HL-60 (cell line): ENCODE results near the gene BTLA.

ENCODE experiments used
- POLR2AphosphoS5 ChIP-seq: IDR thresholded peaks from 2 replicates; pipeline ENCODE4 v1.6.1; 2012; ENCODE audit warnings: low read depth
- SPI1 ChIP-seq: IDR thresholded peaks from 2 replicates; pipeline ENCODE4 v1.6.1; 2012; ENCODE audit warnings: low read depth, mild to moderate bottlenecking, borderline replicate concordance
- TF ChIP-seq, protein P1 (sequence below): IDR thresholded peaks from one replicate; pipeline ENCODE4 v1.5.1; 2011; ENCODE audit warnings: low read length, control low read depth, inconsistent platforms; ENCODE audit not compliant: insufficient read depth

DNA sequence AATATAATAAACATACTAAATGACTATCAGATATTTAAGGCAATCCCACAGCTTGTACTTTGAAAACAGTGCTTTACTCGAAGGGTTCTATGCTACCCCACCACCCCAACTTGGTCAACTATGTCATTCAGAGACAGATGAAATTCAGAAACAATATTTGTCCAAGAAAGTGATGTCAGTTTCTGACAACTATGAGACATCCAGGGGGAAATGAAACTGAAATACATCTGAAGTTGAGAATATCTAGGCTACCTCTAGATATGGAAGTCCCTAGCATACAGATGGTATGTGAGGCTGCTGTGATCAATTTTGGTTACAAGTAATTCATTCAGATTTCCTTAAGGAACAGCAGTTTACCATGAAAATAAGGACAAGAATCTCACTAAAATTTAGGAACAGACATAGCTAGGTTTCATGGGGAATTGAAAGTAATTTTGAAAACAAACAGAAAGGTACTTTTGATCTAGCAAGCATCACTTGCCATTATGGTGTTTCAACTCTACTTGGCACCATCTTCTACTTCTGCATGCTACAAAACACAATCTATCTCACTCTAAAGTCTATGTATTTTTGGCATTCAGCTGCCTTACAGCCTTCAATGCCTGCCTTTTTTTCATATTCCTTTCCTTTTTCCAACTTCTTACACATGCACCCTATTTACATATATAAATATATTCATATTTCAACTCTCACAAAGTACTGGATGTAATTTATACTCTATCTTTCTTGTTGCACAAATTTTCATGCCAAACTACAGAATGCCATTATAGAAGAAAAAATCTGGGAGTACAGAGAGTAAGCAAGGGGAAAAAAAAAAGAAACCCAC is 40.8 kb upstream of the BTLA start:
- TF ChIP-seq, protein P1, sequence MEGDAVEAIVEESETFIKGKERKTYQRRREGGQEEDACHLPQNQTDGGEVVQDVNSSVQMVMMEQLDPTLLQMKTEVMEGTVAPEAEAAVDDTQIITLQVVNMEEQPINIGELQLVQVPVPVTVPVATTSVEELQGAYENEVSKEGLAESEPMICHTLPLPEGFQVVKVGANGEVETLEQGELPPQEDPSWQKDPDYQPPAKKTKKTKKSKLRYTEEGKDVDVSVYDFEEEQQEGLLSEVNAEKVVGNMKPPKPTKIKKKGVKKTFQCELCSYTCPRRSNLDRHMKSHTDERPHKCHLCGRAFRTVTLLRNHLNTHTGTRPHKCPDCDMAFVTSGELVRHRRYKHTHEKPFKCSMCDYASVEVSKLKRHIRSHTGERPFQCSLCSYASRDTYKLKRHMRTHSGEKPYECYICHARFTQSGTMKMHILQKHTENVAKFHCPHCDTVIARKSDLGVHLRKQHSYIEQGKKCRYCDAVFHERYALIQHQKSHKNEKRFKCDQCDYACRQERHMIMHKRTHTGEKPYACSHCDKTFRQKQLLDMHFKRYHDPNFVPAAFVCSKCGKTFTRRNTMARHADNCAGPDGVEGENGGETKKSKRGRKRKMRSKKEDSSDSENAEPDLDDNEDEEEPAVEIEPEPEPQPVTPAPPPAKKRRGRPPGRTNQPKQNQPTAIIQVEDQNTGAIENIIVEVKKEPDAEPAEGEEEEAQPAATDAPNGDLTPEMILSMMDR, result no peak
- no peak for TF ChIP-seq SPI1
- no peak for TF ChIP-seq POLR2AphosphoS5
